ENCODE data around the gene ZIC1. TPM values are rescaled to one million over a fixed set of nuclear protein-coding genes. Genes with fewer than 3 reads are reported as not detected.
A peak's percentile ranks its signal among the peaks of the same experiment; 100 is the strongest.

The ZIC1 gene
- total RNA-seq, 1 experiment from 2014 or later: not detected

- H3K4me1 Mint-ChIP-seq: peaks cover 16 to 70% of the 10 kb centered on the region in 2 experiments
- Histone ChIP-seq H4K5ac (ENCODE audit: insufficient read length, low read depth, low read length) (no peak overlapping the region), H3K23ac (ENCODE audit: insufficient read length, low read depth, low read length) (no peak overlapping the region), H2BK5ac (ENCODE audit: insufficient read length, low read length) (no peak overlapping the region), H3K79me1 (ENCODE audit: insufficient read depth, low read depth, low read length, poor library complexity, severe bottlenecking) (no peaks in the 10 kb centered on the region), H3K4ac (ENCODE audit: low read depth, low read length) (no peak overlapping the region), H3T11ph (ENCODE audit: low read length) (no peak overlapping the region), H3K9me3 (ENCODE audit: control insufficient read depth, low read depth, low read length) (no peaks in the 10 kb centered on the region), H4K8ac (replicated peaks; ENCODE audit: insufficient read length, low read depth, low read length) (no peak overlapping the region), H3K27ac (ENCODE audit: insufficient read length, low read depth, low read length) (no peak overlapping the region), H3K14ac (ENCODE audit: insufficient read depth, low read length) (no peak overlapping the region), H3K27me3 (ENCODE audit: insufficient read depth, low read length) (peaks cover 79% of the 10 kb centered on the region), H3K18ac (ENCODE audit: insufficient read length, low read depth, low read length) (peak overlapping the region; percentile 21), H3K4me1 (ENCODE audit: insufficient read depth, low read length) (peaks cover 3% of the 10 kb centered on the region; the same call in 1 of the 2 replicates), H3K23me2 (ENCODE audit: insufficient read length, low read depth, low read length, poor library complexity, severe bottlenecking) (peaks cover 35% of the 10 kb centered on the region), H2BK120ac (ENCODE audit: low read depth, low read length, poor library complexity, severe bottlenecking) (no peak overlapping the region), H3K79me2 (ENCODE audit: insufficient read depth, low read length) (no peaks in the 10 kb centered on the region), H2AFZ (ENCODE audit: low read length) (no peak overlapping the region), H4K91ac (ENCODE audit: insufficient read length, low read depth, low read length) (no peak overlapping the region), H2AK5ac (ENCODE audit: insufficient read length, low read length) (no peak overlapping the region), H3K9ac (ENCODE audit: extremely low read depth, insufficient read length, low read length) (no peak overlapping the region), H3K4me2 (ENCODE audit: insufficient read depth, insufficient read length, low read length) (peak overlapping the region; percentile 70), H2BK15ac (ENCODE audit: low read depth, low read length) (no peak overlapping the region), H3K56ac (ENCODE audit: insufficient read length, low read depth, low read length) (no peak overlapping the region), H2BK20ac (ENCODE audit: low read depth, low read length, poor library complexity, severe bottlenecking) (no peak overlapping the region), H2BK12ac (ENCODE audit: insufficient read length, low read depth, low read length) (no peak overlapping the region), H4K20me1 (ENCODE audit: control insufficient read depth, insufficient read depth, insufficient read length) (no peaks in the 10 kb centered on the region)
- peaks cover 99% of the 10 kb centered on the region for H3K27me3 Mint-ChIP-seq (ENCODE audit: low read depth)
- peaks cover 0 to 3% of the 10 kb centered on the region in 2 experiments; a peak in 1 of 5 replicates for H3K9me3 Mint-ChIP-seq
- WGBS (ENCODE audit: extremely low coverage, insufficient read length, low lambda C conversion rate): no CpG with 5 or more reads among the region's 32 CpGs
- peak overlapping the region in 1 of 2 experiments; percentile 79; a peak in 3 of 5 replicates for H3K4me3 Mint-ChIP-seq
- TF ChIP-seq, protein P1, sequence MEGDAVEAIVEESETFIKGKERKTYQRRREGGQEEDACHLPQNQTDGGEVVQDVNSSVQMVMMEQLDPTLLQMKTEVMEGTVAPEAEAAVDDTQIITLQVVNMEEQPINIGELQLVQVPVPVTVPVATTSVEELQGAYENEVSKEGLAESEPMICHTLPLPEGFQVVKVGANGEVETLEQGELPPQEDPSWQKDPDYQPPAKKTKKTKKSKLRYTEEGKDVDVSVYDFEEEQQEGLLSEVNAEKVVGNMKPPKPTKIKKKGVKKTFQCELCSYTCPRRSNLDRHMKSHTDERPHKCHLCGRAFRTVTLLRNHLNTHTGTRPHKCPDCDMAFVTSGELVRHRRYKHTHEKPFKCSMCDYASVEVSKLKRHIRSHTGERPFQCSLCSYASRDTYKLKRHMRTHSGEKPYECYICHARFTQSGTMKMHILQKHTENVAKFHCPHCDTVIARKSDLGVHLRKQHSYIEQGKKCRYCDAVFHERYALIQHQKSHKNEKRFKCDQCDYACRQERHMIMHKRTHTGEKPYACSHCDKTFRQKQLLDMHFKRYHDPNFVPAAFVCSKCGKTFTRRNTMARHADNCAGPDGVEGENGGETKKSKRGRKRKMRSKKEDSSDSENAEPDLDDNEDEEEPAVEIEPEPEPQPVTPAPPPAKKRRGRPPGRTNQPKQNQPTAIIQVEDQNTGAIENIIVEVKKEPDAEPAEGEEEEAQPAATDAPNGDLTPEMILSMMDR (conservative IDR thresholded peaks at IDR 0.05): no peak
- H3K27ac Mint-ChIP-seq: no peak overlapping the region
- DNase-seq: peak; percentile 79
- no peaks in the 10 kb centered on the region; a peak in 1 of 7 replicates for H3K36me3 Mint-ChIP-seq (ENCODE audit: insufficient read depth in 1 of 3, low read depth in 3 of 3)
These were observed 3.2 kb downstream of the ZIC1 start for GRCh38 chr3:147412261-147412916.
